Endothelial cell of umbilical vein (primary cell): ENCODE data around the gene CDX1. TPM values are rescaled to one million over a fixed set of nuclear protein-coding genes. Genes with fewer than 3 reads are reported as not detected.

Experiments used
- BruUV-seq: library from RNA; stranded (reverse); fragments of 400-500 nt; replicated peaks from 2 replicates; lab custom pipeline; 2021; lab: Mats Ljungman, UMichigan
- CTCF ChIA-PET: fragments of 300-600, 350-600 bp; sonication (Branson Sonifier 250); formaldehyde crosslinking; loops from one replicate; lab custom pipeline; 2021; ENCODE audit warnings: antibody characterized with exemption, inconsistent platforms; lab: Charles Lee
- POLR2A ChIA-PET: fragments of 300-600, 350-600 bp; sonication (Branson Sonifier 250); formaldehyde crosslinking; loops from one replicate; lab custom pipeline; 2021; ENCODE audit warnings: antibody characterized with exemption, inconsistent platforms; lab: Charles Lee
- DNase-seq: peaks from one replicate; pipeline ENCODE4 v3.0.0-alpha.2; 2011; ENCODE audit warnings: low read depth, low spot score
- FAIRE-seq: peaks from 2 replicates; lab custom pipeline; 2011; peaks lifted over from hg19 to GRCh38; lab: Jason Lieb, UNC
- H2AFZ ChIP-seq: 2 replicates; pipeline ENCODE4 v1.6.0; 2012; ENCODE audit warnings: low read depth, low read length, control low read depth, inconsistent platforms
- H3K27ac ChIP-seq: 2 replicates; pipeline ENCODE4 v1.5.1; 2011; ENCODE audit warnings: low read depth, mild to moderate bottlenecking, control low read depth, low read length, moderate library complexity; ENCODE audit not compliant: insufficient read depth
- H3K27me3 ChIP-seq, 2 experiments: 2 replicates each; pipeline versions ENCODE4 v1.6.0 to v1.6.1; 2011; ENCODE audit warnings: low read length in 2 of 2, mixed read lengths in 1 of 2; ENCODE audit not compliant: control insufficient read depth in 2 of 2, insufficient read depth in 2 of 2
- H3K36me3 ChIP-seq, 2 experiments: 2 replicates in 1 of 2; 3 replicates in 1 of 2; pipeline ENCODE4 v1.5.1; 2011; ENCODE audit warnings: low read length in 2 of 2, mild to moderate bottlenecking in 1 of 2, moderate library complexity in 1 of 2; ENCODE audit not compliant: control insufficient read depth in 2 of 2, insufficient read depth in 2 of 2; ENCODE audit errors: extremely low read depth in 1 of 2
- H3K4me1 ChIP-seq: 3 replicates; pipeline ENCODE4 v1.5.1; 2011; ENCODE audit warnings: mild to moderate bottlenecking, low read length; ENCODE audit not compliant: control insufficient read depth, insufficient read depth; ENCODE audit errors: extremely low read depth
- H3K4me2 ChIP-seq: 2 replicates; pipeline ENCODE4 v1.6.1; 2011; ENCODE audit warnings: low read length, control low read depth, mixed read lengths; ENCODE audit not compliant: insufficient read depth
- H3K4me3 ChIP-seq, 3 experiments: fragments of 200-600 bp in 1 of 3; sonication (generic), shearing (Covaris generic) in 1 of 3; replicated peaks in 1 of 3; 2 replicates each; pipeline ENCODE4 v1.5.1; 2011 to 2016; ENCODE audit warnings: control low read depth in 3 of 3, low read length in 3 of 3, mild to moderate bottlenecking in 2 of 3, inconsistent platforms in 1 of 3, low read depth in 1 of 3, moderate library complexity in 1 of 3; ENCODE audit not compliant: insufficient read depth in 1 of 3
- H3K79me2 ChIP-seq: 2 replicates; pipeline ENCODE4 v1.6.0; 2012; ENCODE audit warnings: low read length, inconsistent platforms; ENCODE audit not compliant: control insufficient read depth, insufficient read depth
- H3K9ac ChIP-seq: replicated peaks from 2 replicates; pipeline ENCODE3; 2011; ENCODE audit warnings: low read length, control low read depth; ENCODE audit not compliant: insufficient read depth; ENCODE audit errors: extremely low read depth
- H3K9me1 ChIP-seq: replicated peaks from 3 replicates; pipeline ENCODE4 v1.6.0; 2011; ENCODE audit warnings: mild to moderate bottlenecking, low read length; ENCODE audit not compliant: control insufficient read depth, insufficient read depth; ENCODE audit errors: extremely low read depth
- H3K9me3 ChIP-seq: replicated peaks from 2 replicates; pipeline ENCODE4 v1.5.1; 2012; ENCODE audit warnings: low read length, inconsistent platforms; ENCODE audit not compliant: control insufficient read depth, insufficient read depth
- H4K20me1 ChIP-seq: replicated peaks from 2 replicates; pipeline ENCODE3; 2011; ENCODE audit warnings: mild to moderate bottlenecking, low read length; ENCODE audit not compliant: control insufficient read depth, insufficient read depth; ENCODE audit errors: extremely low read depth
- CTCF ChIP-seq, 2 donors: IDR thresholded peaks; 1 replicate in 1 of 2; 2 replicates in 1 of 2; pipeline ENCODE4 v1.5.1; 2011; ENCODE audit warnings: low read length in 2 of 2, mild to moderate bottlenecking in 2 of 2, moderate library complexity in 2 of 2, control low read depth in 1 of 2, inconsistent platforms in 1 of 2, low read depth in 1 of 2; ENCODE audit not compliant: insufficient read depth in 1 of 2; ENCODE audit errors: extremely low read depth in 1 of 2
- EZH2 ChIP-seq: IDR thresholded peaks from 2 replicates; pipeline ENCODE4 v1.6.1; 2012; ENCODE audit warnings: borderline replicate concordance, low read depth, mild to moderate bottlenecking, moderate library complexity, low read length, inconsistent platforms; ENCODE audit not compliant: severe bottlenecking
- FOS ChIP-seq: IDR thresholded peaks from 2 replicates; pipeline ENCODE4 v1.6.1; 2011; ENCODE audit warnings: mild to moderate bottlenecking, low read length, moderate library complexity, borderline replicate concordance; ENCODE audit not compliant: insufficient read depth
- GATA2 ChIP-seq: IDR thresholded peaks from 2 replicates; pipeline ENCODE4 v1.7.0; 2011; ENCODE audit warnings: low read depth, mild to moderate bottlenecking, moderate library complexity, mixed read lengths, low read length; ENCODE audit not compliant: insufficient read length, insufficient read depth
- JUN ChIP-seq: IDR thresholded peaks from 2 replicates; pipeline ENCODE4 v1.6.1; 2011; ENCODE audit warnings: borderline replicate concordance, low read depth; ENCODE audit not compliant: insufficient read length, insufficient read depth
- MAX ChIP-seq: IDR thresholded peaks from 2 replicates; pipeline ENCODE4 v1.6.1; 2011; ENCODE audit not compliant: insufficient read depth, insufficient read length
- MYC ChIP-seq: IDR thresholded peaks from one replicate; pipeline ENCODE4 v1.6.1; 2011; ENCODE audit warnings: mild to moderate bottlenecking, low read depth, low read length
- POLR2A ChIP-seq: IDR thresholded peaks from 2 replicates; pipeline ENCODE4 v1.6.1; 2012; ENCODE audit warnings: low read depth, mild to moderate bottlenecking, control low read depth, low read length
- POLR2AphosphoS5 ChIP-seq: IDR thresholded peaks from 2 replicates; pipeline ENCODE4 v1.6.1; 2012; ENCODE audit warnings: low read depth, mild to moderate bottlenecking, control low read depth, low read length, moderate library complexity; ENCODE audit not compliant: insufficient read depth
- dilution Hi-C: fragments of 300-500 bp; cut with MboI; formaldehyde crosslinking; loops from one replicate; pipeline ENCODE4 v1.15.0; 2019; ENCODE audit warnings: low sequenced_read_pairs; ENCODE audit not compliant: extremely low pct_ligation_motif_present
- intact Hi-C: fragments of 100-400 bp; cut with micrococcal nuclease; formaldehyde crosslinking; loops from one replicate; pipeline ENCODE4 v1.10.0; 2022
- polyA plus RNA-seq, 4 experiments: library from polyadenylated mRNA; depleted of rRNA in 3 of 4; stranded (reverse) in 3 of 4; unstranded in 1 of 4; fragments of >200 nt; gene quantifications; 2 replicates each; pipeline versions ENCODE4 v1.2.1 to v1.2.3, GENCODE V29; 2011 to 2012; ENCODE audit warnings: missing spikeins in 1 of 4
- total RNA-seq: library from RNA; stranded (reverse); gene quantifications from 2 replicates; pipeline ENCODE4 v1.2.3, GENCODE V29; 2021

The CDX1 gene
- total and polyA plus RNA-seq, 2 donors (not counting 3 experiments of a cell fraction or from before 2014, with no cell fraction given): not detected

- intact Hi-C loops: no loop called here
- dilution Hi-C loops: no loop called here
These were observed 29.9 kb downstream of the CDX1 start for GRCh38 chr5:150196514-150196913.

More at GRCh38 chr5:150196514-150196913, 29.9 kb downstream of the CDX1 start:
- H2AFZ ChIP-seq: no peak overlapping the region
- no peaks in the 10 kb centered on the region for H3K79me2 ChIP-seq
- POLR2A ChIA-PET: no interaction called here
- no TSS peak for BruUV-seq
- H3K4me3 ChIP-seq: no peak overlapping the region
- DNase-seq (no peak), FAIRE-seq (no peak)
- H3K27ac ChIP-seq: no peak overlapping the region
- no peaks in the 10 kb centered on the region for H3K36me3 ChIP-seq
- CTCF ChIA-PET: no interaction called here
- no peak overlapping the region for H3K9ac ChIP-seq
- H3K4me2 ChIP-seq: no peak overlapping the region
- H3K9me1 ChIP-seq: no peaks in the 10 kb centered on the region
- no peaks in the 10 kb centered on the region for H4K20me1 ChIP-seq
- no peaks in the 10 kb centered on the region for H3K9me3 ChIP-seq
- no peak for TF ChIP-seq MAX
- TF ChIP-seq FOS: no peak
- no peak for TF ChIP-seq CTCF (IDR thresholded peaks at IDR 0.05; ENCODE audit: extremely low read depth in 1 of 2, insufficient read depth in 1 of 2, low read depth in 1 of 2, low read length in 2 of 2)
- no peak for TF ChIP-seq EZH2
- no peak for TF ChIP-seq MYC
- TF ChIP-seq POLR2AphosphoS5: no peak
- TF ChIP-seq GATA2: no peak
- TF ChIP-seq POLR2A: no peak
- no peak for TF ChIP-seq JUN
- H3K27me3 ChIP-seq: peaks cover 21% of the 10 kb centered on the region in 2 experiments
- H3K4me1 ChIP-seq: no peaks in the 10 kb centered on the region
